ENCODE data around the gene PYGB.

The PYGB gene

DNA sequence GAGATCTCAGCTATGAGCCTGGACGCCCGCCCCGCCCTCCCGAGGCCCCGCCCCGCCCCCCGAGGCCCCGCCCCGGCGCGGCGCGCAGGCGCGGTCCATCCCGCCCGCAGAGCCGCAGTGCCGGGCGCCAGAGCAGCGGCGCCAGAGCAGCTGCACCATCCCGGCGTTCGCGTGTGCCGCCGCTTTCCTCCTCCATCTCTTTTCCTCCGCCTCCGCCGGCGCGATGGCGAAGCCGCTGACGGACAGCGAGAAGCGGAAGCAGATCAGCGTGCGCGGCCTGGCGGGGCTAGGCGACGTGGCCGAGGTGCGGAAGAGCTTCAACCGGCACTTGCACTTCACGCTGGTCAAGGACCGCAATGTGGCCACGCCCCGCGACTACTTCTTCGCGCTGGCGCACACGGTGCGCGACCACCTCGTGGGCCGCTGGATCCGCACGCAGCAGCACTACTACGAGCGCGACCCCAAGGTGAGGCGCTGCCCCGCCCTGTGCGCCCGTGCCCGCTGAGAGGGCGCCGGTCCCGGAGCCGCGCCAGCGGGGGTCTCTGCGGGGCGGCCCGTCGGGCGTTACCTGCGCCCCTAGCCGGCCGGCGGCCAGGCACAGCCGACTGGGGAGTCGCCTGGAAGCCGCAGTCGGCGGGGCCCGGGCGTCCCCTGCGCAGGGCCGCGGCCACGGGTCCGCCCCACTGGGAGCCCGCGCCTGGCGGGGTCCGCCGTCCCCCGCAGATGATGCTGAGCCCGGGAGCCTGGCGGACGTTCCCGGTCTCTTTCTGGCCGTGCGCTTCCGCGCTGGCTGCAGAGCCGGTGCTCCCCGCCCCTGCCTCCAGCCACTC lies at the start of gene PYGB:
TSS of gene PYGB (plus strand) at position 130 of the 830 bp plus-strand sequence. CDS start at position 224, 94 bp downstream.
- DNase-seq (ENCODE audit: low read depth), result peak; percentile 75

DNA sequence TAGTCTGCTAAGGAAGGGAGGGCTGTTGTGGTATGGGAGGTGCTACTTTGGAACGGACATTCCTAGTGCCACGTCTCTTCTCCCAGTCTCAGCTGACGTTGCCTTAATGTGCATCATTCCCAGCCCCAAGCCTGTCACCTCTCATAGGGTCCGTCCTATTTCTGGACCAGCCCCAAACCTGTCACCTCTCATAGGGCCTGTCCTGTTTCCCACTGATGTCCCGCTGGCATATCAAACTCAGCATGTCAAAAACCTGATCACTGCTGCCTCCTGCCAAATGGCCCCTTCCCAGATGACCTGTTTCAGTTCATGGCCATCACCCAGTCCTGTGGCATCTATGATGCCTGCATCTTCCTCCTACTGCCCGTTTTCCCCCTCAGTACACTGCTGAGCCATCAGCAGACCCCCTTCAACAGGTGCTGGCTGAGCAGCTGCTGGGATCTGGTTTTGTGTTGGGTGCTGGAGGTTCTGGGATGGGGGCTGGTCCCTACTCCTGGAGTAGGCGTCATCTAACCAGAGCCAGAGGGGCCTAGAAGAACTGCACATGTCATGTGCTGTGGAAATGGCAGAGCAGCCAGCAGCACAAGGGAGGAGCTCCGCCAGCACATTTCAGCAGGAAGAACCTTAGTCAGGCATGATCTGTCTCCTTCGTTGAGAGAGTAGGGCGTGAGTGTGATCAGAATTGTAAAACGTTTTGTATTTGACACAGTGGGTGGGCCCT lies 49.1 kb upstream of the PYGB start:
- no peak for DNase-seq (ENCODE audit: low read depth)

DNA sequence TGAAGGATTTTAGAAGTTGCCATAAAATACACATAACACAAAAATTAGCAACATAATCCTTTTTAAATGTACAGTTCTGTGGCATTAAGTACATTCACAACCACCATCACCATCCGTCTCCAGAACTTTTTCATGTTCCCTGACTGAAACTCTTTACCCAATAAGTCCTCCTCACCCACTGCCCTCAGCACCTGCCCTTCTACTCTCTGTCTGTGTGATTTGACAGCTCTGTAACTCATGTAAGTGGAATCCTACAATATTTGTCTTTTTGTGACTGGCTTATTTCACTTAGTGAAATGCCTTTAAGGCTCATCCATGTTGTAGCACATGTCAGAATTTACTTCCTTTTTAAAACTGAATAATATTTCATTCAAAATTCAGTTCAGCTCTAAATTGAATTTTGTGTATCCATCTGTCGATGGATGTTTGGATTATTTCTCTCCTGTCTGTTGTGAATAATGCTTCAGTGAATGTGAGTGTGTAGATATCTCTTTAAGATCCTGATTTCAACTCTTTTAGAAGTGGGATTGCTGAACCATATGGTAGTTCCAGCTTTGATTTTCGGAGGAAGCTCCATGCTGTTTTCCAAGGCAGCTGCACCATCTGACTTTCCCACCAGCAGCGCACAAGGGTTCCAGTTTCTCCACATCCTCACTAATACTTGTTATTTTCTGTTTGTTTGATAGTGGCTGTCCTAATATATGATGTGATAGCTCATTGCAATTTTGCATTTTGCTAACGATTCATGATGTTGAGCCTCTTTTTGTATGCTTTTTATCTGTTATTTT lies 48.2 kb upstream of the PYGB start:
- DNase-seq (ENCODE audit: low read depth), result no peak

DNA sequence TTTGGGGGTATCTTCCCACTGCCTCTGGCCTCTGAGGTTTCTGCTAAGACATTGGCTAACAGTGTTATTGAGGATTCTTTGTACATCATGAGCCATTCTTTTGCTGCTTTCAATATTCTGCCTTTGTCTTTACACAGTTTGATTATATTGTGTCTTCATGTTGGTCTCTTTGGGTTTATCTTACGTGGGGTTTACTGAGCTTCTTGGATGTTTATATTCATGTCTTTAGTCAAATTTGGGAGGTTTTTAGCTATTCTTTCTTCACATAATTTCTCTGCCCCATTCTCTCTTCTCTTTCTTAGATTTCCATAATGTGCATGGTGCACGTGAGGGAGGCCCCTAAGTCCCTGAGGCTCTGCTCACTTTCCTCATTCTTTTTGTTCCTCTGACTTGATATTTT lies 44.8 kb upstream of the PYGB start:
- no peak for DNase-seq (ENCODE audit: low read depth)

DNA sequence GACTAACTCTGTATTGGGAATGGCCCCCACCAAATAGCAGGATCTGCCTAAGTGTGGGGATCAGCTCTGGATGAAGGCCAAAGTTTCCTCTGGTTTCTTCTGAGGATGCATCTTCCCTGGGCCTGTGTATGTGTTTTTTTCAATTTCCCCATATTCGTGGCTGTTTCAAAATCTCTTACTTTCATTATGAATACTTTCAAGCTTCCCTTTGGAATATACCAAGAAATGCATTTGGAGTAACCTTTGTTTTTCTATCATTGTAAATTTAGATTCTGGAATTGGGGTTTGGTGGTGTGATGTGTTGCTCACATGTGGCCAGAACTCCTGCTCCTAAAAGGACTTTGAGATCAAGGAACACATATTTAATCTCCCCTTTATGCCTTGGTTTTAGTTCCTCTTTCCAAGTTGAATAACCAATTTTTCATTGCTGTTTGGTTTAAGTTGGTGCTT lies 44.0 kb upstream of the PYGB start:
- DNase-seq (ENCODE audit: low read depth), result no peak

DNA sequence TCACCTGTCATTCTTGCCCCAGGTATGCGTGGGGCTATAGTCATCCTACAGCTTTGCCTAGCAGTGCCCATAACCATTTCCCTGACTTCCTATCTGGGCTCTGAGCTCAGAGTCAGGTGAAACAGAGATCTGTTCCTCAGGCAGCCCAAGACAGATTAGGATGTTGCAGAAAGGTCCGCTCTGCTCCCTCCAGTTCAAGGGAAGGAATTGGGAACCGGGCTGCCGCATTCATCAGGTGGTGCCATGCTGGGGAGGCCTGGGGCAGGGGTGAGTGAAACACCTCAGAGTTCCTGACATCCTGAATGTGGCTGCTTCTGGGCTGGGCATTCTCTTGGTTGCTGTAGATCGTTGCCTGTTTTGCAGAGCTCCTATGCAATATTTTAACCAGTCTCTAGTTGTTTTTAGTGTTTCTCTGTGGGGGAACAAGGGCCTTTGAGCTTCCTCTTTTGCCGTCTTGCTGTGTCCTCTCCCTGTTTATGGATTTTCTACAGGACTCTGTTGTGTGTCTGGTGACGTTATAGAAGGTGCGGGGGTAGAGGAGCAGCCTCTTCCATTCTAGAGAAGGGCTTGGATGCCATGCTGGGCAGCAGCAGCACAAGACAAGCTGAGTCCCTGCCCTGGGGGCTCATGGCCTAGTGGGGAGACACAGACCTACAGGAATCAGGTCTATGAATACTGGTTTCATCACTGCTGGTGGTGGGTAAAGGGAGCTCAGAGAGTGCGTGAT lies 43.2 kb upstream of the PYGB start:
- DNase-seq (ENCODE audit: low read depth), result no peak

DNA sequence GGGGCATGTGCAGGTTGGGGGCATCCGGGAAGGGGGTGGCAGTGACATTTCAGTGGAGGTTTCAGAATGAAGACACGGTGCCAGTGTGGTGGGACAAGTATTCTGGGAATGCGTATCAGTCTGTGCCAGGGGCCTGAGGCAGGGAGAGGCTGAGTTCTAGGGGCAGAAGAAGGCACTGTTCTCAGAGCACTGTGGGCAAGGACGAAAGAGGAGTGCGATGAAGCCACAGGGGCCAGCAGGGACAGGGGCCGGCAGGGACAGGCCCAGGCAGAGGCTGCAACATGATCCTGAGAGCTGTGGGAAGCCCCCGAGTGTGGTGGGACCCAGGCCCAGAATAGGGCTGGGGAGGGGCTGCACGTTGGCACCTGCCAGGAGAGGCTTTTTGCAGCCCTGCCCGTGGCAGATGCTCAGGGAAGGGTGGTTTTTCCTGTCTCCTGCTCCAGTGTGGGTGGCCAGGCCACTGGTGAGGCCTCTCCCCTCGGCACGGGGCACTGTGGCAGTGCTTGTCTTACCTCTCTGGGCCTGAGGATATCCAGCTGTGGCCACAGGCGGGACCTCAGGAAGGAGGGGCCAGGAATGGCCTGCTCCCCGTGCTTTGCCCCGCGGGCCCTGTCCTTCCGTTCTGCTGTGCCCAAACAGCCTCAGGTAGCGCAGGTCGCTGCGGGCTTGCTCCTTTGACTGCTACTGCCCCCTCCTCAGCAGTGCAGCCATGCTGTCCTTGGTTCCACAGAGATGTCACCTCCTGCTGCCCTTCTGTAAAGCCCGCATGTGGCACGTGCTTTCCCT lies 42.4 kb upstream of the PYGB start:
- DNase-seq (ENCODE audit: low read depth), result no peak

DNA sequence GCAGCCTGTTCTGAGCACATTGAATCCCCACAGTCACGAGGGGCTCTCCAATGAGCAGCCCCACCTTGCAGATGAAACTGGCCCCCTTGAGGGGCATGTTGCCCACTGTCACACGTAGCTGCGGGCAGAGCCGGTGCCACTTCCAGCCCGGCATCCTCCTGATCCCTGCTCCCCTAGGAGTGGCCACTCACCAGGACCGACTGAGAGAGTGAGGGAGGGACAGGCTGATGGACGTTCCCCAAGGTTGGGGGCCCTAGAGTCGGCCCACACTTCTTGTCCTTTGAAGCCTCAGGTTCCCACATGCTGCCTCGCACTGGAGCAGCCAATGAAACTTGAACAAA lies 41.9 kb upstream of the PYGB start:
- no peak for DNase-seq (ENCODE audit: low read depth)

DNA sequence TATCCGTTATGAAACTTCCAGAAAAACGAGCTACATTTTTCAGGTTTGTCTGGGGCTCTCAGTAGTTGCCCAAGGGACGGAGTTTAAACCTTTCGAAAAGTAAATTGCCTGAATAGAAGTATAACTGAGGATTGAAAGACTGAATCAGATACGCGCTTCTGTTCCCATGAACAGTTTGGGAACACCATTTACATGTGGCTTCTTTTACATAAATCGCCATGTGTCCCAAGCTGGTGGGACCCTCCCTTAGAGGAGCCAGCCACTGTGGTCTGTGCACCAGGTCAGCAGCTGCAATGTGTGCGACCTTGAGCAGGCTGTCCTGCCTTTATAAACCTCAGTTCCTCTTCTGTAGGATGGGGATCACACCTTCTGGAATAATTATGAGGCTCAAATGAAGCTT lies 41.3 kb upstream of the PYGB start:
- DNase-seq (ENCODE audit: low read depth), result no peak

DNA sequence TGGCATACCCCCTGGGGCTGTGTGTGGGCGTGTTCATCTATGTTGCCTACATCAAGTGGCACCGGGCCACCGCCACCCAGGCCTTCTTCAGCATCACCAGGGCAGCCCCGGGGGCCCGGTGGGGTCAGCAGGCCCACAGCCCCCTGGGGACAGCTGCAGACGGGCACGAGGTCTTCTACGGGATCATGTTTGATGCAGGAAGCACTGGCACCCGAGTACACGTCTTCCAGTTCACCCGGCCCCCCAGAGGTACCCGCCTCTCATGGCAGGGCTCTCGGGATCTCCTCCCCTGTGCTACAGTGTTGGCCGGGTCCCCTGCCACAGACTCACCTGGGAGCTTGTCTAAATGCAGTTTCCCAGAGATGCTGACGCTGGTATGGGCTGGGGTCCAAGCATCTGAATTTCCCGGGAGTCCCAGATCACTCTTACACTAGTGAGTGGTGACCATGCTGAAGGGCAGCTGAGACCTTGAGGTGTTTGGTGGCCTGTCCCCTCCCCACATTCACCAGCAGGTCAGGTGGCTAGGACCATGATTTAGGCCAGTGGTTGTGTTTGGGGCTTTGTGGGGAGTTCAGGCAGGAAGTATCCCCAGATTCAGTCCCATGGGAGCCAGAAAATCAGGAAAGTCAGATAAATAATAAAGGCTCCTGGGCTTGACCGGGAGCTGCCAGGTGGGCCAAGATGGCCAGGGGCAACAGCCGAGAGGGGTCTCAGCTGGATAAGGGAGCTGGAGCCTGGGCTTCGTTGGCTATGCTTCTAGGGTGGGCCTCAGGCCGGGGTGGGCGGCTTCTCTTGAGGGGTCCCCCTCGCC lies 40.5 kb upstream of the PYGB start:
- no peak for DNase-seq (ENCODE audit: low read depth)

DNA sequence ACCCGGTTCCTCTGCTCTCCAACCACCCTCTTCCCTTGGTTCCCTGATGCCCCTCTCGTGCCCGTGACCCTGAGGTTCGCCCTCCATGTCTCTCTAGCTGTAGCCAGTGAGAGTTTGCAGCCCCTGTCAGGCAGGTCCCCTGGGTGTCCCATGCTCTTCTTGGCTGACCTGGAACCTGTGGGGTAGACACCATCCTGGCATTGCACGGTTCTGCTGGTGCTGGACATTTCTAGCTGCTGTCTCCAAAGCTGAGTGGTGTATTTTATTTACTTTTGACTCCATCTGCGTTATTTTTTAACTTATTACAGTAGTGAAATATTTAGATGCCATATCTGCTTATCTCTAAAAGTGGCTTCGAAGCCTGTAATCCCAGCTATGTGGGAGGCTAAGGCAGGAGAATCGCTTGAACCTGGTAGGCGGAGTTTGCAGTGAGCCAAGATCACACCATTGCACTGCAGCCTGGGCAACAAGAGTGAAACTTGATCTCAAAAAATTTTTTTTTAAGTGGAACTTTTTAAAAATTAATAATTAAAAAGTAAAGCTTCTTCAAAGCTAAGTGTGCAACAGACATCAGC lies 39.8 kb upstream of the PYGB start:
- DNase-seq (ENCODE audit: low read depth), result no peak

DNA sequence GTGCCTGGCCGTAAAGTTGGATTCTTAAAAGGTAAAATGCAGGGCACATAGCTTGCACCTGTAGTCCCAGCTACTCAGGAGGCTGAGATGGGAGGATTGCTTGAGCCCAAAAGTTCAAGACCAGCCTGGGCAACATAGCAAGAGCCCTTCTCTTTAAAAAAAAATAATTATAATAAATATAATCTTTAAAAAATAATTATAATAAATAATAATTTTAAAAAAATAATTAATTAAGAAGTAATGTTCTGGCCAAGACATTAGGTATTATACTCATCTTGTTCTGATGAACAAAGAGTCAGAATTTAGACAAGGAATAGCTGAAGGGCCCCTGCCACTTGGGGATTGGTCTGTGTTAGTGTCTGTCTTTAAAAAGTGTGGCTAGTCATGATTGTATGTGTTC lies 38.5 kb upstream of the PYGB start:
- no peak for DNase-seq (ENCODE audit: low read depth)

DNA sequence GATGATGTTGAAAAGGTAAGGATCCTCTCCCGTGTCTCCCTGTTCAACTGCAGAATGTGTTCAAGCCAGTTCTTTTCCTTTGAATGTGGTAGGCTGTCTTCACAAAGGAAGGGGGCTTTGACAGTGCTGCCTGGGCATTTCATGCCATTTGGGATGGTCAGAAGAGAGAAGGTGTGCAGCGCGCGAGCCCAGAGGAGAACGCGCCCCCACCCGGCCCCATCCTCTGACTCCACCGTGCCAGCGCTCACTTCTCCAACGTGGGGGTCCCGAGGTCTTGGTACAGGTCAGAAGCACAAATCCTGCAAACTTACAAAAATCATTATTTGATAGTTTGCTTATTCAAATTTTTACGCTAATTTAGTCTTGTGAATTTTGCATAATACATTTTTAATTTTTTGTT lies 38.0 kb upstream of the PYGB start:
- DNase-seq (ENCODE audit: low read depth), result no peak

DNA sequence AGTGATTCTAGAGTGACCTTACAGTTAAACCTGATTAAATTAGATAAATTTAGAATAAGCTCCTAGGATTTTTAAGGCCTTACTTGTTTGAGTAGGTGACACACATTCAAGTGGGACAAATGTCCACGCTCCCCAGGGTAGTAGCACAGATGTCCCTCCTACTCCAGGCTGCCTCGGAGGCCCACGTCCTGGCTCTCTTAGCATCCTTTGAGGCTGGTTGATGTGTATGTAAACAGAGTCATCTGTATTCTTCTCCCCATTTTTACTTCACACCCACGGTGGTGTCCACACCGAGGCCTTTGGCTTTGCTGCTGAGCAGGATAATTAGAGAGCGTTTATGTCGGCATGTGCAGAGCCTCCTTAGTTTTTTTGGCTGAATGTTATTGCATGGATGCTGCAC lies 36.6 kb upstream of the PYGB start:
- no peak for DNase-seq (ENCODE audit: low read depth)

DNA sequence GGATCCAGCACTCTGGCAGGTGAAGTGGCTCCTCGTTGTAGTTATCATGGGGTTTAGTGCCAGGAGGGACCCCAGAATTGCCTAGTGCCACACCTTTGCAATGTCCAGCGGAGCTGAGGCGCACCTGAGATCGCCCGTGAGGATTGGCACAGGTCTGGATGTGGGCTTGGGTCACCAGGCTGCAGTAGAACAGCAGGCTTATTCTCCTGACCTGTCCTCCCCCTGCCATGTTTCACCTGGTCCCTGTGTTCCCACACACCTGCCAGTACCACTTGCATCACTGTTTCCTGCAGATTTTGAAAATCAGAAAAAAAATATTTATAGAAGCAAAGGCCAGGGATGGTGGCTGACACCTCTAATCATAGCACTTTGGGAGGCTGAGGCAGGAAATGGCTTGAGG lies 35.6 kb upstream of the PYGB start:
- DNase-seq (ENCODE audit: low read depth), result no peak

DNA sequence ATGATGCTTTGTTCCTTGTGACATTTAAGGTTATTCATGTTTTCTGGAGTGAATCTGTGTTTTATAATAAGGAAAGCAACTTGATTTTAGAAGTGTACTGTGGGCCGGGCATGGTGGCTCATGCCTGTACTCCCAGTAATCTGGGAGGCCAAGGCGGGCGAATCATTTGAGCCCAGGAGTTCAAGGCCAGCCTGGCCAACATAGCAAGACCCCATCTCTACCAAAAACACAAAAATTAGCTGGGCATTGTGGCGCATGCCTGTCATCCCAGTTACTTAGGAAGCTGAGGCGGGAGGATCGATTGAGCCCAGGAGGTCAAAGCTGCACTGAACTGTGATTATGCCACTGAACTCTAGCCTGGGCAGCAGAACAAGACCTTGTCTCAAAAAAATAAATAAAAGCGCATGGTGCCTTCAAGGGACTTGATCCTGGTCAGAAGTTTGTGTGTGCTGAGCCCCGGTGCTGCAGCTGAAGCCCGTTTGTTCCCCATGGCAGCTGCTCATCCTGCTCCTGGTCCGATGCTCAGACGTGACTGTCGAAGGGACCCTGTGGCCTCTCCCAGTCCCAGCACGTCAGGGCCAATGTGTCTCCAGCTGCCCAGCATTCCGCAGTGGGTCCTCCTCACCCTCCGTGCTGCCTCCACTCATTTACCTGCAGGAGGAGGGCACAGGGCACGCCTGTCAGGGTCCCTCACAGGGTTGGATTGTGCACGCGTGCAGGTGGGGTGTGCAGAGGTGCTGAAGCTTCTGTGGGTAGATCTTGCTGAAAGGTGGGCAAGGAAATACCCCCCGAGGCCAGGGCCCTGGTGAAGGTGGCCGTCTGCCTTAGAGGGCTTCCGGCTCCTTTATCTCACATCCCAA lies 34.1 kb upstream of the PYGB start:
- no peak for DNase-seq (ENCODE audit: low read depth)

DNA sequence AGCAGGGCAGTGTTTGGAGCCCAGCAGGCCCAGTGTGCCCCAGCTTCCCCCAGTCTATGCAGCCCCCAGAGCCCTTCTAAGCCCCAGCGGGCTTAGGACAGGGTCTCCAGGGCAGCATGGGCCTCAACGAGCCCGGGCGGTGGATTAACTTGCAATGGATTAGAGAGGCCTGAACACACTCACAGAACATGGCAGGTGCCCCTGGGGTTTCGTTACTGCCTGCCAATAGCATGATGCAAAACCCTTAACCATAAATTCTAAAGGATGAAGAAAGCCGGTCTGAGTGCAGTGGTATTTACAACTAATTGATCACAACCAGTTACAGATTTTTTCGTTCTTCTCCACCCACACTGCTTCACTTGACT lies 33.5 kb upstream of the PYGB start:
- DNase-seq (ENCODE audit: low read depth), result no peak

DNA sequence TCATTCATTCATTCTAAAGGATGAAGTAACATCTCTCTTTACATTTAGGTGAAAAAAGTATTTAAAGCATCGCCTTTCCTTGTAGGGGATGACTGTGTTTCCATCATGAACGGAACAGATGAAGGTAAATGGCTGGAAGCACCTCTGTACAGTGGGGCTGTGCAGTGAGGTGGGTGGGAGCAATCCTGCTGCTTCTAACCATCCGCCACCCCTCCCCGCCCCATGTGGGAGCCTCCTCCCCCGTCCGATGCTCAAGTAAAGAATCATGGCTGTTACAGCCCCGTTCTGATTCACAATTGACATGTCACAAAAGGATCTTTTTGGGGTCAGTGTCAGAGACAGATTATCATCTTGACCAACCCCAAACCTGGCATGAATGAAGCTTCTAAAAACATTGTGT lies 33.1 kb upstream of the PYGB start:
- DNase-seq (ENCODE audit: low read depth), result no peak

DNA sequence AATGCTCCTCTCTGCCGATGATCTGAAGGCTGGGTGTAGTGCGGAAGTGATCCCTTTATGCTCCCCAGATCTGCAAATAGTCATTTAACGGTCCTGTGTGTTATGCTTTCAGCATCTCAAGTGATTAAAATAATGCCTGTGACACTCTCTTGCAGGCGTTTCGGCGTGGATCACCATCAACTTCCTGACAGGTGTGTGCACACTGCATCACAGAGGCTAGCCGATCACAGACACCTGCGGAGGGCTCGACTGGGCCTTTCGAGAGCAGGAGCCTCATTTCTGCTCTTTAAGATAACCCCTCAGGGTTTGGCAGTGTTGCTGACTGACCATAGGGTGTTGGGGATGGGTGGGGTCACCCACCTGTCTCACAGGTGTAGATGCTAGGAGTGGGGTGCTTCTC lies 32.4 kb upstream of the PYGB start:
- DNase-seq (ENCODE audit: low read depth), result no peak

Measured in fibroblast of the conjunctiva (primary cell).